Neural cell (in vitro differentiated cells): ENCODE data around the gene ACTMAP.

ENCODE experiments used
- EZH2 ChIP-seq: fragments of 200-600, 300-800 bp; shearing (Covaris generic), sonication (generic); IDR thresholded peaks from 2 replicates; pipeline ENCODE4 v1.6.1; 2014; ENCODE audit warnings: antibody characterized with exemption, low read length, borderline replicate concordance, mild to moderate bottlenecking; ENCODE audit not compliant: insufficient read depth, poor library complexity, severe bottlenecking
- SMC3 ChIP-seq: fragments of 450-650 bp; conservative IDR thresholded peaks from 2 replicates; pipeline ENCODE4 v1.6.1; 2014; ENCODE audit warnings: antibody characterized with exemption, mild to moderate bottlenecking, moderate library complexity; ENCODE audit not compliant: poor library complexity
- TF ChIP-seq, protein P1 (sequence below): fragments of 450-650 bp; IDR thresholded peaks from 2 replicates; pipeline ENCODE4 v1.5.1; 2014; ENCODE audit warnings: antibody characterized with exemption, mild to moderate bottlenecking, moderate library complexity; ENCODE audit not compliant: poor library complexity, severe bottlenecking

DNA sequence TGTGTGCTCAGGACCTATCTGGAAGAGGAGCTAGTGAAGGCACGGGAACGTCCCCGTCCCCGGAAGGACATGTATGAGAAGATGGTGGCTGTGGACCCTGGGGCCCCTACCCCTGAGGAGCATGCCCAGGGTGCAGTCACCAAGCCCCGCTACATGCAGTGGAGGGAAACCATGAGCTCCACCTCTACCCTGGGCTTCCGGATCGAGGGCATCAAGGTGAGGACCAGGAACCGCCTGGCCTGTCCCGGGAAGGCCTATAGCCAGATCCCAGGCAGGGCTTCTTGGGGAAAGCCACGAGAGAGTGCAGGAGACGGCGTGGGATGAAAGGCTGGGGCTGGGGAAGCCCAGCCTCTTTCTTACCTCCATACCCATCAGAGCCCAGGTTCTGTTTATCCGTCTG is 17.1 kb downstream of the ACTMAP start:
- TF ChIP-seq, protein P1, sequence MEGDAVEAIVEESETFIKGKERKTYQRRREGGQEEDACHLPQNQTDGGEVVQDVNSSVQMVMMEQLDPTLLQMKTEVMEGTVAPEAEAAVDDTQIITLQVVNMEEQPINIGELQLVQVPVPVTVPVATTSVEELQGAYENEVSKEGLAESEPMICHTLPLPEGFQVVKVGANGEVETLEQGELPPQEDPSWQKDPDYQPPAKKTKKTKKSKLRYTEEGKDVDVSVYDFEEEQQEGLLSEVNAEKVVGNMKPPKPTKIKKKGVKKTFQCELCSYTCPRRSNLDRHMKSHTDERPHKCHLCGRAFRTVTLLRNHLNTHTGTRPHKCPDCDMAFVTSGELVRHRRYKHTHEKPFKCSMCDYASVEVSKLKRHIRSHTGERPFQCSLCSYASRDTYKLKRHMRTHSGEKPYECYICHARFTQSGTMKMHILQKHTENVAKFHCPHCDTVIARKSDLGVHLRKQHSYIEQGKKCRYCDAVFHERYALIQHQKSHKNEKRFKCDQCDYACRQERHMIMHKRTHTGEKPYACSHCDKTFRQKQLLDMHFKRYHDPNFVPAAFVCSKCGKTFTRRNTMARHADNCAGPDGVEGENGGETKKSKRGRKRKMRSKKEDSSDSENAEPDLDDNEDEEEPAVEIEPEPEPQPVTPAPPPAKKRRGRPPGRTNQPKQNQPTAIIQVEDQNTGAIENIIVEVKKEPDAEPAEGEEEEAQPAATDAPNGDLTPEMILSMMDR: no peak
- TF ChIP-seq EZH2 (no peak), SMC3 (no peak)
